ENCODE data around the gene ZNF668. TPM values are rescaled to one million over a fixed set of nuclear protein-coding genes. Genes with fewer than 3 reads are reported as not detected.

Gene ZNF668
- total and polyA plus RNA-seq, 2 of the 13 experiments (the other 11 are each of a cell fraction or from before 2014, with no cell fraction given): 3.8 to 9.8 TPM

GRCh38 chr16:31033709-31034492 is 40.1 kb downstream of the ZNF668 start (continued):
- no peak for TF ChIP-seq TBX3 (IDR thresholded peaks at IDR 0.05; ENCODE audit: borderline replicate concordance)
- TF ChIP-seq TMF1 (CRISPR knock-in tag; IDR thresholded peaks at IDR 0.05; ENCODE audit: low read depth): no peak
- no peak for TF ChIP-seq ZNF230 (CRISPR knock-in tag; IDR thresholded peaks at IDR 0.05)
- no peak for TF ChIP-seq ZNF530 (CRISPR knock-in tag; IDR thresholded peaks at IDR 0.05; ENCODE audit: low read depth)
- no peak; the same call in 1 of the 2 replicates for TF ChIP-seq ZNF275 (CRISPR knock-in tag; IDR thresholded peaks at IDR 0.05; ENCODE audit: borderline replicate concordance)
- TF ChIP-seq ZNF768 (CRISPR knock-in tag; IDR thresholded peaks at IDR 0.05): no peak; the same call in 1 of the 2 replicates
- peak; percentile 84; the same call in 2 of the 3 replicates for TF ChIP-seq MXI1 (IDR thresholded peaks at IDR 0.05; ENCODE audit: borderline replicate concordance, low read depth, low read length)
- TF ChIP-seq ZBTB10 (CRISPR knock-in tag; IDR thresholded peaks at IDR 0.05; ENCODE audit: borderline replicate concordance): no peak
- TF ChIP-seq ZNF12 (CRISPR knock-in tag; IDR thresholded peaks at IDR 0.05): no peak
- no peak for TF ChIP-seq ZBTB34 (CRISPR knock-in tag; IDR thresholded peaks at IDR 0.05)
- TF ChIP-seq SKI (IDR thresholded peaks at IDR 0.05; ENCODE audit: partially characterized antibody): no peak
- 0 out of 2 replicates have a peak, but pooled peaks have one; percentile 2 for TF ChIP-seq HOXA7 (CRISPR knock-in tag; IDR thresholded peaks at IDR 0.05)
- no peak for TF ChIP-seq EHMT2 (IDR thresholded peaks at IDR 0.05; ENCODE audit: borderline replicate concordance, low read depth, low read length)
- no peak for TF ChIP-seq ATAD3A (CRISPR knock-in tag; IDR thresholded peaks at IDR 0.05)
- TF ChIP-seq ZNF326 (CRISPR knock-in tag; IDR thresholded peaks at IDR 0.05; ENCODE audit: borderline replicate concordance): no peak; the same call in 1 of the 2 replicates
- 0 out of 2 replicates have a peak, but pooled peaks have one; percentile 77 for TF ChIP-seq ZBTB26 (CRISPR knock-in tag; IDR thresholded peaks at IDR 0.05; ENCODE audit: borderline replicate concordance)
- TF ChIP-seq KDM6A (CRISPR knock-in tag; IDR thresholded peaks at IDR 0.05; ENCODE audit: low read depth): no peak
- peak; percentile 95 for TF ChIP-seq SAP130 (CRISPR knock-in tag; IDR thresholded peaks at IDR 0.05; ENCODE audit: low read depth)
- peak; percentile 89 for TF ChIP-seq IRF2 (CRISPR knock-in tag; IDR thresholded peaks at IDR 0.05)
- no peak for TF ChIP-seq CEBPB (IDR thresholded peaks at IDR 0.05; ENCODE audit: borderline replicate concordance, low read depth, low read length)
- peak; percentile 35 for TF ChIP-seq HNRNPK (IDR thresholded peaks at IDR 0.05; ENCODE audit: low read depth, low read length, poor library complexity, severe bottlenecking)
- no peak for TF ChIP-seq ZNF367 (CRISPR knock-in tag; IDR thresholded peaks at IDR 0.05; ENCODE audit: borderline replicate concordance)
- peak; percentile 96 for TF ChIP-seq ZNF256 (CRISPR knock-in tag; conservative IDR thresholded peaks at IDR 0.05)

Measured in HepG2 (cell line).